SK-N-MC (cell line): ENCODE data around the gene SCARF2.

Experiments used
- DNase-seq: peaks from one replicate; pipeline ENCODE4 v3.0.0-alpha.2; 2011; ENCODE audit warnings: low read depth, low spot score
- H3K27ac ChIP-seq: fragments of 200-600 bp; sonication (generic); 2 replicates; pipeline ENCODE4 v1.5.1; 2016; ENCODE audit warnings: mixed run types
- H3K36me3 ChIP-seq: fragments of 200-600 bp; sonication (generic); 2 replicates; pipeline ENCODE4 v1.6.1; 2017; ENCODE audit warnings: antibody characterized with exemption, low read length, mixed read lengths; ENCODE audit not compliant: insufficient read depth
- H3K4me3 ChIP-seq: fragments of 200-600 bp; sonication (generic); 2 replicates; pipeline ENCODE4 v1.5.1; 2016
- H3K9ac ChIP-seq: fragments of 200-600 bp; sonication (generic); 2 replicates; pipeline ENCODE4 v1.8.0; 2017; ENCODE audit warnings: mixed run types, mixed read lengths; ENCODE audit not compliant: insufficient read length
- H3K9me3 ChIP-seq: fragments of 200-600 bp; sonication (generic); 2 replicates; pipeline ENCODE4 v1.6.1; 2017; ENCODE audit warnings: low read depth, mild to moderate bottlenecking, antibody characterized with exemption, low read length, moderate library complexity, mixed read lengths
- EZH2 ChIP-seq: fragments of 200-600 bp; sonication (generic); IDR thresholded peaks from one replicate; pipeline ENCODE4 v1.6.1; 2017; ENCODE audit warnings: antibody characterized with exemption
- FOXP2 ChIP-seq: optimal IDR thresholded peaks from 2 replicates; pipeline ENCODE3; 2011; ENCODE audit warnings: mild to moderate bottlenecking, moderate library complexity; ENCODE audit not compliant: insufficient read depth; ENCODE audit errors: extremely low read length, control extremely low read depth
- POLR2AphosphoS5 ChIP-seq: IDR thresholded peaks from 2 replicates; pipeline ENCODE4 v1.6.1; 2012; ENCODE audit warnings: mild to moderate bottlenecking, low read depth, low read length, borderline replicate concordance

The SCARF2 gene

DNA sequence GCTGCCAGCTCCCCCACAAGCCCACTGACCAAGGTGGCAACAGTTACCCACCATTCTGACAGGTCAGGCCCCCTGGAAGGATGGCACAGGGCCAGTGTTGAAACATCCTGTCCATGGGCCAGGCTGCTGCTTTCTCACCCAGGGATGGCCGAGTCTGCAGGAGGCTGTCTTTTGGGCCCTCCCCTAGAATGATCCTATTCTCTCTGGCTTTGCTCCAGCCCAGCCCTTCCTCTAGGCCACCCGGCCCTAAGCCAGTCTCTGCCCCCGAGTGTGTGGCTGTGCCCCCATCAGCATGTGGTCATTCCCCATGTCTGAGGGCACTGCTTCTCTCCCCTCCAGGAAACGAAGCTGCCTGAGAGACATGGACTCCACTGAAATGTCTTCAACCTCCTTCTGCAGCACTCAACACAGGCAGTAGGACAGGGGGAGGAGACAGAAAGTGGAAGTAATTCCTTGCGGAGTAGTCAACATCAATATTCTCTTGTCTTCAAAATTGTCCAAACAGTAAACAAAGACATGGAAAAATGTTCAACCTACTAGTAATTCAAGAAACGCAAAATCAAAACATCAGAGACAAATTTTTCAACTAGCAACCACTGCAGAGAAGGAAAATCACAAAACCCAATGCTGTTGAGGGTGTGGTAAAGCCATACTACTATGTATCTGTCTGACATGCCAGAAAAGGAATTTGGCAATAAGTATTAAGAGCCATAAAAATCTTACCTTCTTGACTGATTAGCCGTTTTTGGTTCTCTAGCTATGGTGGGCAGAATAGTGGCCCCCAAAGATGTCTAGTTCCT is 5.1 kb upstream of the SCARF2 start:
- DNase-seq = no peak
- H3K36me3 ChIP-seq = 0 out of 2 replicates have a peak, but pooled peaks cover 2% of the 10 kb centered on the region
- no peaks in the 10 kb centered on the region for H3K9me3 ChIP-seq
- H3K4me3 ChIP-seq = no peak overlapping the region
- TF ChIP-seq POLR2AphosphoS5 = no peak
- no peak for TF ChIP-seq EZH2
- no peak for TF ChIP-seq FOXP2
- no peak overlapping the region for H3K27ac ChIP-seq
- no peak overlapping the region for H3K9ac ChIP-seq

DNA sequence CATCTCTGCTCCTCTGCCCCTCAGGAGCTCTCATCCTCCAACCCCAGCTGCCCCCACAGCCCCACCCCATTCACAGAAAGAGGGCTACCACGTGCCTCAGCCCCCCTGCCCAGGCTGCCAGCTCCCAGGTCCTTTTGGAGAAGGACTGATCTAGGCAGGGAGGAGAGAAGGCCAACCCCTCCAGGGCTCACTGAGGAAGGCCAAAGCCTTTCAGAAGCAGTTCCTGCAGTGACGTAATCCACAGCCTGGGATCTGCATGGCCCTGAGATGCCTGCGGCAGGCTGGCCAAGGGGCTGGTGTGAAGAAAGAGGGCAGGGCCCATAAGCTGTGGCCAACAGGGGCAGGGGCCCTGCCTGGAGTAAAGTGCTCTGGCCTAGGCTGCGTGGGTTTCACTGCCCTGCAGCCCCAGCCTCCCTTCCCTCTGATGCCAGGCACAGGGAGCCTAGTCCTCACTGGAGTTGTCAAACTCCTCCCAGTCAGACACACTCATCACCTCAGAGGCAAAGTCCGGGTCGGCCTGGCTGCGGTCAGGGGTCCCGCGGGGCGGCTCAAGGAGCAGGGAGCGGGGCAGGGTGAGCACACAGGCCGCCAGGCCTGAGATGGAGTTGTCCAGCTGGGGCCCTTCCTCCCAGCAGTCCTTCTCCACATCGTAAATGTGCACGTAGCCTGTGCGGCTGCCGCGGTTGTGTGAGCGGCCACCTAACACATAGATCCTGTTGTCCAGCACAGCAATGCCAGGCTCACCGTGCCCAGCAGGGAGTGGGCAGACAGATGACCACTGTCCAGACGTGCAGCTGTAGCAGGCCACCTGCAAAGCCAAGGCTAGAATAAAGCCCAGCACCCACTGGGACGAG is 4.2 kb upstream of the SCARF2 start:
- Histone ChIP-seq H3K36me3 (0 out of 2 replicates have a peak, but pooled peaks cover 2% of the 10 kb centered on the region), H3K4me3 (no peak overlapping the region), H3K27ac (no peak overlapping the region), H3K9me3 (no peaks in the 10 kb centered on the region), H3K9ac (no peak overlapping the region)
- DNase-seq = no peak
- TF ChIP-seq FOXP2 (no peak), POLR2AphosphoS5 (no peak), EZH2 (no peak)

DNA sequence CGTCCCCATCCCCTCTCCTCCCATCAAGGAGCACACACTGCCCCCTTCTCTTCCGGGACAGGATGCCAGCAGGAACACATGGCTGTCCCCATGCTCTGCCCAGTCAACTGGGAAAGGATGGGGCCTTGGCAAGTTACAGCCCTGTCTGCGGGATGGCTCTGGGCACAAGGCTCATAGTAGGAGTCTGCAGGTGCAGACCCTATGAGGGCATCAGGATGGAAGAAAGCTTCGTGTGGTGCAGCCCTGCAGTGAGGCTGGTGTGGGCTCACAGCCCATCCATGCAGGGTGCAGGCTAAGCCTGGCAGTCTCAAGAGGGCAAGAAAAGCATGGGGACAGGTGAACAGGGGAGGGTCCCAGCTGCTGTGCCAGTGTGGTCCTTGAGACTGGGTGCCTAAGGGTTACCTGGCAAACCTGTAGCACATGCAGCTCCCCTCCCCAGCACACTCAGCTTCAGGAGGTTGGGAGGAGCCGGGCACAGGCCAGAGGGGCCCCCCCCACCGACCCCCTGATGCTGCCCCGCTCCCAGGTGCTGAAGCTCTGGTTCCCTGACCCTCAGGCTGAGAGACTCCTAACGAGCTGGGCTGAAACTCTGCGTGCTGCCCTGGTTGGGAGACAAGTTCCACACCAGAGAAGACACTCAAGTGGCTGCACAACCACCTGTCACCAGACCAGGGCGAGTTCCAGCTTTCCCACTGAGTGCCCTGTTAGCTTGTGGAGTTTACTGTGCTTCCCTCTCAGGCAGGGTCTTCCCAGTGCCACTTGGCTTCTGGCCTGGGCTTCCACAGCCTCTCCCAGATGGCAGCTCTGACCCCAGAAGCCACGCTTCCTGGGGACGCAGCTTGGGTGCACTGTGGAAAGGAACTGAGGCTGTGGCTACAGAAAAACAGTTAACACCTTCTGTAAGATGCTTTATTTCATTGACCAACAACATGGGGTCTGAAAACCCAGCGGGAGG is 3.3 kb upstream of the SCARF2 start:
- H3K9me3 ChIP-seq = no peaks in the 10 kb centered on the region
- 0 out of 2 replicates have a peak, but pooled peaks cover 2% of the 10 kb centered on the region for H3K36me3 ChIP-seq
- no peak overlapping the region for H3K27ac ChIP-seq
- H3K9ac ChIP-seq = no peak overlapping the region
- no peak overlapping the region for H3K4me3 ChIP-seq
- TF ChIP-seq EZH2 (no peak), FOXP2 (no peak), POLR2AphosphoS5 (no peak)
- no peak for DNase-seq

GRCh38 chr22:20439928-20440575 is 2.4 kb upstream of the SCARF2 start:
- no peak for TF ChIP-seq EZH2
- TF ChIP-seq POLR2AphosphoS5 = peak; percentile 10; the same call in 1 of the 2 replicates

GRCh38 chr22:20439556-20439927 is 1.9 kb upstream of the SCARF2 start:
- H3K36me3 ChIP-seq = 0 out of 2 replicates have a peak, but pooled peaks cover 2% of the 10 kb centered on the region
- H3K9ac ChIP-seq = no peak overlapping the region
- no peaks in the 10 kb centered on the region for H3K9me3 ChIP-seq
- no peak overlapping the region for H3K27ac ChIP-seq
- H3K4me3 ChIP-seq = no peak overlapping the region
- DNase-seq = no peak
- no peak for TF ChIP-seq FOXP2
- no peak for TF ChIP-seq EZH2
- peak; percentile 15; the same call in 1 of the 2 replicates for TF ChIP-seq POLR2AphosphoS5

More at GRCh38 chr22:20439928-20440575, 2.4 kb upstream of the SCARF2 start:
- H3K9ac ChIP-seq = no peak overlapping the region
- no peak for DNase-seq
- no peak overlapping the region for H3K4me3 ChIP-seq
- H3K36me3 ChIP-seq = 0 out of 2 replicates have a peak, but pooled peaks cover 2% of the 10 kb centered on the region
- H3K27ac ChIP-seq = no peak overlapping the region
- no peaks in the 10 kb centered on the region for H3K9me3 ChIP-seq

GRCh38 chr22:20438678-20439492 is 1.3 kb upstream of the SCARF2 start:
- H3K4me3 ChIP-seq = peak overlapping the region; percentile 82

DNA sequence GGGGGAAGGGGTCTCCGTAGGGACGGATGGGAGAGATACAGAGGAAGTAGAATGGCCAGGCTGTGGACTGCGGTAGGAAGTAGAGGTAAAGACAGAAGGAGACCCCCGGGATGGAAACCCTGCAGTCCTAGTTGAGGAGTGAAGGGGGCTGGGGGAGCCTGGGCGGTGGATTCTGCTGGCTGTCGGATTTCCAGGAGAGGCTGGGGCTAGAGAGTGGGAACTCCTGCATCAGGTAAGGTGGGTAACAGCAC is 727 bp upstream of the SCARF2 start:
- peak overlapping the region; percentile 65 for H3K9ac ChIP-seq
- H3K9me3 ChIP-seq = no peaks in the 10 kb centered on the region
- no peak overlapping the region for H3K27ac ChIP-seq
- TF ChIP-seq FOXP2 = no peak
- TF ChIP-seq EZH2 = no peak
- TF ChIP-seq POLR2AphosphoS5 = no peak
- H3K4me3 ChIP-seq = peak overlapping the region; percentile 82
- DNase-seq = no peak
- 0 out of 2 replicates have a peak, but pooled peaks cover 2% of the 10 kb centered on the region for H3K36me3 ChIP-seq

More at GRCh38 chr22:20438678-20439492, 1.3 kb upstream of the SCARF2 start:
- H3K9ac ChIP-seq = peak overlapping the region; percentile 65
- DNase-seq = no peak
- H3K27ac ChIP-seq = no peak overlapping the region
- 0 out of 2 replicates have a peak, but pooled peaks cover 2% of the 10 kb centered on the region for H3K36me3 ChIP-seq
- H3K9me3 ChIP-seq = no peaks in the 10 kb centered on the region
- TF ChIP-seq POLR2AphosphoS5 (no peak), FOXP2 (no peak), EZH2 (no peak)
